Glutamatergic neuron (in vitro differentiated cells): Measurements from ENCODE around the gene SESN3. TPM values are rescaled to one million over a fixed set of nuclear protein-coding genes. Genes with fewer than 3 reads are reported as not detected.
"Not testable (repeated sequence)": the region's sequence is repeated elsewhere in the genome, so short reads cannot be mapped to it uniquely, and the experiment has no call there.

Experiments
- DNase-seq: peaks from one replicate; pipeline ENCODE4 v3.0.0; 2022
- H3K27ac Mint-ChIP-seq: one replicate; pipeline ENCODE4 v1.8.0; 2020; ENCODE audit warnings: mild to moderate bottlenecking, mixed read lengths, inconsistent platforms; ENCODE audit not compliant: unreplicated experiment
- H3K27me3 Mint-ChIP-seq: one replicate; pipeline ENCODE4 v1.8.0; 2020; ENCODE audit warnings: mild to moderate bottlenecking, moderate library complexity, mixed read lengths, inconsistent platforms; ENCODE audit not compliant: unreplicated experiment
- H3K36me3 Mint-ChIP-seq: one replicate; pipeline ENCODE4 v1.8.0; 2020; ENCODE audit warnings: mild to moderate bottlenecking, mixed read lengths, inconsistent platforms; ENCODE audit not compliant: unreplicated experiment
- H3K4me1 Mint-ChIP-seq: one replicate; pipeline ENCODE4 v1.8.0; 2020; ENCODE audit warnings: mild to moderate bottlenecking, low read depth, mixed read lengths, inconsistent platforms; ENCODE audit not compliant: unreplicated experiment
- H3K4me3 Mint-ChIP-seq: one replicate; pipeline ENCODE4 v1.8.0; 2020; ENCODE audit warnings: mild to moderate bottlenecking, mixed read lengths, inconsistent platforms; ENCODE audit not compliant: unreplicated experiment
- H3K9me3 Mint-ChIP-seq: one replicate; pipeline ENCODE4 v1.8.0; 2020; ENCODE audit warnings: mild to moderate bottlenecking, moderate library complexity, mixed read lengths, inconsistent platforms; ENCODE audit not compliant: unreplicated experiment
- total RNA-seq: library from RNA; stranded (reverse); fragmentation: NEBNext Ultra II Directional; extraction: Animal tissue kit (Norgen Biotek cat#: 25700); gene quantifications from one replicate; pipeline ENCODE4 v1.2.1, GENCODE V29; 2021; ENCODE audit not compliant: unreplicated experiment
- TF ChIP-seq, protein P1 (sequence below): fragments of 200-600 bp; sonication (generic); IDR thresholded peaks from one replicate; pipeline ENCODE4 v1.5.0; 2021; ENCODE audit not compliant: partially characterized antibody, unreplicated experiment

Gene SESN3
- total RNA-seq, 1 donor from 2014 or later: 213 TPM

- TF ChIP-seq, protein P1, sequence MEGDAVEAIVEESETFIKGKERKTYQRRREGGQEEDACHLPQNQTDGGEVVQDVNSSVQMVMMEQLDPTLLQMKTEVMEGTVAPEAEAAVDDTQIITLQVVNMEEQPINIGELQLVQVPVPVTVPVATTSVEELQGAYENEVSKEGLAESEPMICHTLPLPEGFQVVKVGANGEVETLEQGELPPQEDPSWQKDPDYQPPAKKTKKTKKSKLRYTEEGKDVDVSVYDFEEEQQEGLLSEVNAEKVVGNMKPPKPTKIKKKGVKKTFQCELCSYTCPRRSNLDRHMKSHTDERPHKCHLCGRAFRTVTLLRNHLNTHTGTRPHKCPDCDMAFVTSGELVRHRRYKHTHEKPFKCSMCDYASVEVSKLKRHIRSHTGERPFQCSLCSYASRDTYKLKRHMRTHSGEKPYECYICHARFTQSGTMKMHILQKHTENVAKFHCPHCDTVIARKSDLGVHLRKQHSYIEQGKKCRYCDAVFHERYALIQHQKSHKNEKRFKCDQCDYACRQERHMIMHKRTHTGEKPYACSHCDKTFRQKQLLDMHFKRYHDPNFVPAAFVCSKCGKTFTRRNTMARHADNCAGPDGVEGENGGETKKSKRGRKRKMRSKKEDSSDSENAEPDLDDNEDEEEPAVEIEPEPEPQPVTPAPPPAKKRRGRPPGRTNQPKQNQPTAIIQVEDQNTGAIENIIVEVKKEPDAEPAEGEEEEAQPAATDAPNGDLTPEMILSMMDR: no peak
- no peak for DNase-seq
- H3K4me1 Mint-ChIP-seq: peaks cover 7% of the 10 kb centered on the region
- no peaks in the 10 kb centered on the region for H3K36me3 Mint-ChIP-seq
- no peak overlapping the region for H3K27ac Mint-ChIP-seq
- no peaks in the 10 kb centered on the region for H3K9me3 Mint-ChIP-seq
- no peak overlapping the region for H3K4me3 Mint-ChIP-seq
- H3K27me3 Mint-ChIP-seq: peaks cover 2% of the 10 kb centered on the region
Measured at GRCh38 chr11:95138448-95138847, 92.6 kb downstream of the SESN3 start.

- Mint-ChIP-seq H3K4me3 (no peak overlapping the region), H3K27ac (no peak overlapping the region), H3K9me3 (no peaks in the 10 kb centered on the region), H3K4me1 (peaks cover 7% of the 10 kb centered on the region), H3K27me3 (peaks cover 2% of the 10 kb centered on the region), H3K36me3 (no peaks in the 10 kb centered on the region)
- no peak for DNase-seq
- TF ChIP-seq, protein P1: no peak
Measured at GRCh38 chr11:95137299-95137698, 93.7 kb downstream of the SESN3 start.

GRCh38 chr11:95136747-95137146 lies 94.3 kb downstream of the SESN3 start:
- not testable (repeated sequence) for H3K9me3 Mint-ChIP-seq, H3K4me3 Mint-ChIP-seq, DNase-seq, H3K36me3 Mint-ChIP-seq, H3K27me3 Mint-ChIP-seq, H3K27ac Mint-ChIP-seq, H3K4me1 Mint-ChIP-seq

GRCh38 chr11:95135880-95136279 lies 95.1 kb downstream of the SESN3 start:
- no peak for DNase-seq
- TF ChIP-seq, protein P1: no peak
- peaks cover 2% of the 10 kb centered on the region for H3K27me3 Mint-ChIP-seq

DNA sequence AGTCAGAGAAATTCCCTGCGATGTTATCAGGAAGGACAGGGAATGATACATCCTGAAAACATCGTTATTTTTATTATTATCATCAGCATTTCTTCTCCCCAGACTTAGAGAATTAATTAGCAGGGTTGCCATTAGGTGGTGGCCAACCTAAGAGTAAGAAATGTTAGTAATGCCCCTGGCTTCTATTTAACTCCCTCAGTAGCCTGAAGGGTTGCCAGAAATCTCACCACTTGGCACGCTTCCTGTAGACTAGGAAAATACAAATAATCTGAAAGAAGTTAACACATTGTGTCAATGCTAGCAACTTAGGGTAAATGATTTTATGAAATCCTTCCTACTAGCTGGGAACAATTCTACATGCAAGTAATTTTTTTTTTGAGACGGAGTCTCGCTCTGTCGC lies 95.8 kb downstream of the SESN3 start:
- Mint-ChIP-seq H3K36me3 (no peaks in the 10 kb centered on the region), H3K27me3 (peaks cover 1% of the 10 kb centered on the region), H3K9me3 (no peaks in the 10 kb centered on the region), H3K4me1 (peaks cover 7% of the 10 kb centered on the region), H3K4me3 (no peak overlapping the region), H3K27ac (no peak overlapping the region)
- DNase-seq: no peak
- TF ChIP-seq, protein P1: no peak

More at GRCh38 chr11:95135880-95136279, 95.1 kb downstream of the SESN3 start:
- no peaks in the 10 kb centered on the region for H3K9me3 Mint-ChIP-seq
- no peaks in the 10 kb centered on the region for H3K36me3 Mint-ChIP-seq
- no peak overlapping the region for H3K4me3 Mint-ChIP-seq
- H3K4me1 Mint-ChIP-seq: peaks cover 7% of the 10 kb centered on the region
- H3K27ac Mint-ChIP-seq: no peak overlapping the region

- H3K27me3 Mint-ChIP-seq: no peaks in the 10 kb centered on the region
- TF ChIP-seq, protein P1: no peak
- no peak overlapping the region for H3K27ac Mint-ChIP-seq
- peaks cover 7% of the 10 kb centered on the region for H3K4me1 Mint-ChIP-seq
- DNase-seq: no peak
- H3K9me3 Mint-ChIP-seq: no peaks in the 10 kb centered on the region
- H3K4me3 Mint-ChIP-seq: no peak overlapping the region
- no peaks in the 10 kb centered on the region for H3K36me3 Mint-ChIP-seq
Measured at GRCh38 chr11:95134491-95134890, 96.5 kb downstream of the SESN3 start.
